ENCODE measurements around the gene WDHD1.

GRCh38 chr14:55051423-55052268 is 24.7 kb upstream of the WDHD1 start, which contains the start of gene MAPK1IP1L:
- TF ChIP-seq EZH2 (IDR thresholded peaks at IDR 0.05; ENCODE audit: insufficient read depth, poor library complexity, severe bottlenecking) (no peak), EZH2phosphoT487 (IDR thresholded peaks at IDR 0.05; ENCODE audit: insufficient read depth, low read depth) (no peak)

All from GM23248 (cell line).